Measurements from ENCODE around the gene KLF12.

GRCh38 chr13:74111399-74111798, 22.8 kb downstream of the KLF12 start:
- no peak for TF ChIP-seq EZH2 (IDR thresholded peaks at IDR 0.05; ENCODE audit: insufficient read depth, poor library complexity, severe bottlenecking)
- TF ChIP-seq EZH2phosphoT487 (IDR thresholded peaks at IDR 0.05; ENCODE audit: insufficient read depth, low read depth): no peak
